Large intestine (tissue), 3 donors: Measurements from ENCODE around the gene FRMD5. TPM values are rescaled to one million over a fixed set of nuclear protein-coding genes. Genes with fewer than 3 reads are reported as not detected.
"Not testable (repeated sequence)": the region's sequence is repeated elsewhere in the genome, so short reads cannot be mapped to it uniquely, and the experiment has no call there.

Experiments
- DNase-seq, 2 donors: peaks; one replicate each; pipeline versions ENCODE4 v3.0.0 to v3.0.0-alpha.2; 2013
- H3K27ac ChIP-seq: one replicate; pipeline ENCODE4 v1.5.1; 2013; ENCODE audit warnings: low read length
- H3K27me3 ChIP-seq: 2 replicates; pipeline ENCODE4 v1.6.1; 2013; ENCODE audit warnings: low read length; ENCODE audit not compliant: control insufficient read depth, insufficient read depth
- H3K36me3 ChIP-seq: 2 replicates; pipeline ENCODE4 v1.6.1; 2013; ENCODE audit warnings: low read length; ENCODE audit not compliant: control insufficient read depth, insufficient read depth
- H3K4me1 ChIP-seq: one replicate; pipeline ENCODE4 v1.6.1; 2013; ENCODE audit warnings: low read length; ENCODE audit not compliant: control insufficient read depth, insufficient read depth
- H3K4me3 ChIP-seq: one replicate; pipeline ENCODE4 v1.5.1; 2013; ENCODE audit warnings: low read length
- H3K9me3 ChIP-seq: one replicate; pipeline ENCODE4 v1.6.1; 2013; ENCODE audit warnings: mild to moderate bottlenecking, low read depth, low read length, moderate library complexity; ENCODE audit not compliant: control insufficient read depth
- WGBS: methylation state at CpG from one replicate; pipeline ENCODE4 v1.1.5; 2013; ENCODE audit warnings: low lambda C conversion rate; ENCODE audit not compliant: insufficient coverage; 5-methylcytosine and 5-hydroxymethylcytosine counted together
- polyA plus RNA-seq: library from polyadenylated mRNA; unstranded; fragments of 120-200 nt; gene quantifications from one replicate; pipeline ENCODE4 v1.2.1, GENCODE V29; 2013

FRMD5 gene
- polyA plus RNA-seq, 1 donor = 1.7 TPM

GRCh38 chr15:44018151-44018550 is 176.9 kb downstream of the FRMD5 start:
- Histone ChIP-seq H3K9me3 (no peaks in the 10 kb centered on the region), H3K36me3 (no peaks in the 10 kb centered on the region), H3K27ac (no peak overlapping the region), H3K27me3 (peaks cover 2% of the 10 kb centered on the region), H3K4me1 (peaks cover 6% of the 10 kb centered on the region), H3K4me3 (no peak overlapping the region)
- no peak for DNase-seq
- WGBS = 60% methylated on average over 1 of the region's 2 CpGs

- peak; percentile 43 to 67 for DNase-seq
- no CpG with 5 or more reads among the region's 3 CpGs for WGBS
- Histone ChIP-seq H3K27me3 (no peaks in the 10 kb centered on the region), H3K9me3 (no peaks in the 10 kb centered on the region), H3K4me1 (peaks cover 6% of the 10 kb centered on the region), H3K27ac (no peak overlapping the region), H3K4me3 (no peak overlapping the region), H3K36me3 (no peaks in the 10 kb centered on the region)
Observed at GRCh38 chr15:44015545-44016305, 179.3 kb downstream of the FRMD5 start.

- Histone ChIP-seq H3K4me3 (no peak overlapping the region), H3K4me1 (peaks cover 6% of the 10 kb centered on the region), H3K36me3 (no peaks in the 10 kb centered on the region), H3K27ac (no peak overlapping the region), H3K9me3 (no peaks in the 10 kb centered on the region), H3K27me3 (no peaks in the 10 kb centered on the region)
- 100% methylated on average over 3 of the region's 5 CpGs for WGBS
- no peak for DNase-seq
Observed at GRCh38 chr15:44011238-44011854, 183.7 kb downstream of the FRMD5 start.

GRCh38 chr15:44010089-44010488 is 185.0 kb downstream of the FRMD5 start:
- H3K27me3 ChIP-seq = no peaks in the 10 kb centered on the region
- no peak overlapping the region for H3K27ac ChIP-seq
- no peaks in the 10 kb centered on the region for H3K36me3 ChIP-seq
- DNase-seq = no peak
- no peak overlapping the region for H3K4me3 ChIP-seq
- H3K9me3 ChIP-seq = no peaks in the 10 kb centered on the region
- no peaks in the 10 kb centered on the region for H3K4me1 ChIP-seq
- WGBS = no CpG with 5 or more reads among the region's 1 CpG

- Histone ChIP-seq H3K9me3 (no peaks in the 10 kb centered on the region), H3K4me1 (no peaks in the 10 kb centered on the region), H3K4me3 (no peak overlapping the region), H3K27ac (no peak overlapping the region), H3K36me3 (no peaks in the 10 kb centered on the region), H3K27me3 (no peaks in the 10 kb centered on the region)
- DNase-seq = peak; percentile 68 to 82
- WGBS = 37% methylated on average over 2 of the region's 2 CpGs
Observed at GRCh38 chr15:44009038-44009437, 186.0 kb downstream of the FRMD5 start.

GRCh38 chr15:44000248-44000647 is 194.8 kb downstream of the FRMD5 start:
- not testable (repeated sequence) for H3K27ac ChIP-seq, H3K4me1 ChIP-seq, H3K27me3 ChIP-seq, H3K9me3 ChIP-seq, H3K4me3 ChIP-seq, H3K36me3 ChIP-seq
- WGBS = 63% methylated on average over 1 of the region's 6 CpGs
- peak in 1 of 2 donors; percentile 14 for DNase-seq

GRCh38 chr15:43998607-43999006 is 196.5 kb downstream of the FRMD5 start:
- H3K9me3 ChIP-seq = no peaks in the 10 kb centered on the region
- no peaks in the 10 kb centered on the region for H3K36me3 ChIP-seq
- peak; percentile 19 to 36 for DNase-seq
- peaks cover 3% of the 10 kb centered on the region for H3K4me1 ChIP-seq
- WGBS = 33% methylated on average over 3 of the region's 4 CpGs
- no peak overlapping the region for H3K4me3 ChIP-seq
- H3K27me3 ChIP-seq = no peaks in the 10 kb centered on the region
- H3K27ac ChIP-seq = no peak overlapping the region

- no peaks in the 10 kb centered on the region for H3K9me3 ChIP-seq
- H3K4me3 ChIP-seq = no peak overlapping the region
- H3K4me1 ChIP-seq = no peaks in the 10 kb centered on the region
- no peaks in the 10 kb centered on the region for H3K36me3 ChIP-seq
- no CpG with 5 or more reads among the region's 2 CpGs for WGBS
- H3K27ac ChIP-seq = no peak overlapping the region
- DNase-seq = no peak
- H3K27me3 ChIP-seq = no peaks in the 10 kb centered on the region
Observed at GRCh38 chr15:43991206-43991605, 203.9 kb downstream of the FRMD5 start.

GRCh38 chr15:43989938-43990337 is 205.1 kb downstream of the FRMD5 start:
- Histone ChIP-seq H3K4me1 (no peaks in the 10 kb centered on the region), H3K9me3 (no peaks in the 10 kb centered on the region), H3K27ac (no peak overlapping the region), H3K36me3 (no peaks in the 10 kb centered on the region), H3K4me3 (no peak overlapping the region), H3K27me3 (no peaks in the 10 kb centered on the region)
- no CpG with 5 or more reads among the region's 15 CpGs for WGBS
- no peak for DNase-seq

- H3K27ac ChIP-seq = no peak overlapping the region
Observed at GRCh38 chr15:43988900-43989299, 206.2 kb downstream of the FRMD5 start.

GRCh38 chr15:43987924-43988323 is 207.1 kb downstream of the FRMD5 start:
- WGBS = 80% methylated on average over 1 of the region's 1 CpG
- no peak for DNase-seq
- Histone ChIP-seq H3K36me3 (no peaks in the 10 kb centered on the region), H3K9me3 (no peaks in the 10 kb centered on the region), H3K27ac (no peak overlapping the region), H3K4me1 (no peaks in the 10 kb centered on the region), H3K27me3 (no peaks in the 10 kb centered on the region), H3K4me3 (no peak overlapping the region)

More at GRCh38 chr15:43988900-43989299, 206.2 kb downstream of the FRMD5 start:
- DNase-seq = no peak
- H3K36me3 ChIP-seq = no peaks in the 10 kb centered on the region
- no peaks in the 10 kb centered on the region for H3K4me1 ChIP-seq
- no peak overlapping the region for H3K4me3 ChIP-seq
- H3K27me3 ChIP-seq = no peaks in the 10 kb centered on the region
- WGBS = 88% methylated on average over 1 of the region's 13 CpGs
- no peaks in the 10 kb centered on the region for H3K9me3 ChIP-seq
